ENCODE data around the gene PDE4DIP.
"Not testable (repeated sequence)": the region's sequence is repeated elsewhere in the genome, so short reads cannot be mapped to it uniquely, and the experiment has no call there.

Gene PDE4DIP

DNA sequence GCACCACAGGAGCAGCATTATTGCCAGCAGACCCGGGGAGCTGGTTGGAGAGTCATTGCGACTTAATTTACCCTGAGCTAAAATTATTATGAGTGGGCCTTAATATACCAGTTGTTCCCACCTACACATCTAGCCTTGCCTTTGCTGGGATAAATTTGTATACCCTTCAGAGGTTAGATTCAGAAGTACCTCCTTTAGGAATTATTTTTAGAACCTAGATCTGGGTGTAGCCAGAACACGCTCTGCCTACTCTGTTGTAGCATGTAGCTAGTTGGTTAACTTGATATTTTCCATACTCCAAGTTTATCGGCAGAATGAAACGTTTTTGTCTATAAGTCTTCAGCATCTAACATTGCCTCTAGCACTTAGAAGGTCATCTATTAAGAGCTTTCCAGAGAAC lies 9.1 kb downstream of the PDE4DIP start:
- not testable (repeated sequence) for H3K36me3 Mint-ChIP-seq (ENCODE audit: insufficient read depth); H3K9me3 Mint-ChIP-seq; ATAC-seq (replicated peaks); H3K4me3 Mint-ChIP-seq; H3K27ac Mint-ChIP-seq; H3K4me1 Mint-ChIP-seq (ENCODE audit: low read depth in 2 of 2); DNase-seq; H3K27me3 Mint-ChIP-seq

DNA sequence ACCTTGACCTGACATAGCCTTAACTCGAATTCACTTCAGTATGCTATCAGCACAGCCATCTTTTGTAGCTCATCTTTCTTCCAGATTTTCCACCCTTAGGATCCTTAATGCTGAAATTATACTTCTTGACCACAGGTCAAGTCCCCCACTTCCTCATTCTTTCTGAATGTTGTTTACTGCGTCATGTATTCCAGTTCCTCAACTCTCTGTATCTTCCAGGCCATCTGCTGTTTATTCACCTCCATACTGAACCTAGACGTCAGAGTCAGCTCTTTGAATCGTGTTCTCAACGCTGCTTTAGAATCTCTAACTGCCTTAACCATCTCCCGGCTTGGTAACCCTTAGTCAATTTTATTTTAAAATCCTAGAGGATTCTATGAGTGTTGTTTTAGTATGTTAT lies 9.8 kb downstream of the PDE4DIP start:
- not testable (repeated sequence) for H3K9me3 Mint-ChIP-seq; ATAC-seq (replicated peaks); H3K27ac Mint-ChIP-seq

DNA sequence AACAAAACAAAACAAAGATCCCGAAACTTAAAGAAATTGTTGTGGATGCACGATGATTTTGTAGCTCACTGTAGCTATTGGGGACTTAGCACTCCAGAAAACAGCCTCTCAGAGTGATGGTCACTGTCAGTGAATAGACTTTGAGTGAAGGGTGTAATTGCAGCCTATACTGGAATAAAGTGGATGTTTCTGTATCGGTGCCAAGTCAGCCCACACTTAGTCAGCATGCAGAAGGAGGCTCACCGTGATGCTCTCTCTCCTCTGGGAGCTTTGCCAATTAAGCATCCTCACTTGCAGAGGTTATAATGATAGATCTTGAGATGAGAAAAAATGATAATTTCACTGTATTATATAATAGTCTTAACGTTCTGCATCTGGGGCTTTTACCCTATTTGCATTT lies 11.1 kb downstream of the PDE4DIP start:
- H3K4me3 Mint-ChIP-seq; H3K4me1 Mint-ChIP-seq (ENCODE audit: low read depth in 2 of 2); H3K27ac Mint-ChIP-seq; DNase-seq; H3K36me3 Mint-ChIP-seq (ENCODE audit: insufficient read depth); H3K27me3 Mint-ChIP-seq; H3K9me3 Mint-ChIP-seq; ATAC-seq (replicated peaks): not testable (repeated sequence)

More for the DNA sequence above, 9.8 kb downstream of the PDE4DIP start:
- not testable (repeated sequence) for H3K27me3 Mint-ChIP-seq; H3K4me1 Mint-ChIP-seq (ENCODE audit: low read depth in 2 of 2); DNase-seq; H3K36me3 Mint-ChIP-seq (ENCODE audit: insufficient read depth); H3K4me3 Mint-ChIP-seq

DNA sequence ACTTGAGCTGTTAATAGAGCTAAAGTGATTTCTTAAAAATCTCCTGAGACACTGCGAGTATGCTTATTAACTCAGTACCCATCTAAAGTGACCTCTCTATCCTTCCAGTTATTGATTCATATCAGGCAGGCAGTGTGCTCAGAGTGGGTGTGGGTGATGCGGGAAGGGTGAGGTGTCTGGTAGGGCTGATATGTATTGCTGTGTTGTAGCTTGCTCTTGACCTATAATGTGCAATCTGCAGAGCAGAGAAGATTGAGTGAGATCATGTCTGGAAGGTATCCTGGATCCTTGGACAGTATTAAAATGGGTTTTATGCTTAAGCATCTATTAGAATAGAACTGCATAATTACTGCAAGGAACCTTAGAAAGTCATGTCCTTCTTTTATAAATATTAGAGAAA lies 15.8 kb downstream of the PDE4DIP start:
- H3K4me1 Mint-ChIP-seq (ENCODE audit: low read depth in 2 of 2); ATAC-seq (replicated peaks); H3K36me3 Mint-ChIP-seq (ENCODE audit: insufficient read depth); H3K4me3 Mint-ChIP-seq; H3K9me3 Mint-ChIP-seq; DNase-seq; H3K27ac Mint-ChIP-seq; H3K27me3 Mint-ChIP-seq: not testable (repeated sequence)

DNA sequence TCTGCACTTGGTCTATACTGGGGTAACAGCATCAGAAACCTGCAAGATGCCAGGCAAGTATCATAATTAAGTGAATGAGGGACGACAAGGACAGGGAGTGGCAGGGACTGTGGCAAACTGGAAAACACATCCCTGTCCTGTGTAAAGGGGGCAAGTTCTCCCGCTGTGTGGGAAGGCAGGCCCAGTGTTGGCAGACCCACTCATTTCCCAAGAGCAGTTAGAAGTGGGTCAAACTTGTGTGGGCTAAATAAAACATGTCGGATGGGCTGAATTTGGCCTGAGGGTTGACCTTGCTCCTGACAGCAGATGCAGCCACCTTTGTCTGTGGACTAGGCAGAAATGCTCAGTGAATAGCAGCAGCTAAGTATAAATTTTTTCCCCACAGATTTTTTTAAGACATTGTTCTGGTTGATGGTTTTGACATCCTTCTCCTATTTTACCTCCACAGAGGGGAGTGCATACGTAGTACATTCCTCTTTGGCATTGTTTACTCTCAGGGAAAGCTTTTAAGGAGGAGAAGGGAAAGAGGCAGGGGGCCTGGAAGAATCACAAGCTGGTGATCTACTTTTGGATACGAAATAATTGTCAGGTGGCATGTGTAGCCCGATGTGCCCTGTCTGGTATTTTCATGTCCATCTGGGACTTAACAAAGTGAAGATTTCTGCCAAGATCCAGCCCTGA lies 16.5 kb downstream of the PDE4DIP start:
- ATAC-seq (replicated peaks); H3K27ac Mint-ChIP-seq; DNase-seq; H3K4me3 Mint-ChIP-seq; H3K36me3 Mint-ChIP-seq (ENCODE audit: insufficient read depth); H3K27me3 Mint-ChIP-seq; H3K9me3 Mint-ChIP-seq; H3K4me1 Mint-ChIP-seq (ENCODE audit: low read depth in 2 of 2): not testable (repeated sequence)

DNA sequence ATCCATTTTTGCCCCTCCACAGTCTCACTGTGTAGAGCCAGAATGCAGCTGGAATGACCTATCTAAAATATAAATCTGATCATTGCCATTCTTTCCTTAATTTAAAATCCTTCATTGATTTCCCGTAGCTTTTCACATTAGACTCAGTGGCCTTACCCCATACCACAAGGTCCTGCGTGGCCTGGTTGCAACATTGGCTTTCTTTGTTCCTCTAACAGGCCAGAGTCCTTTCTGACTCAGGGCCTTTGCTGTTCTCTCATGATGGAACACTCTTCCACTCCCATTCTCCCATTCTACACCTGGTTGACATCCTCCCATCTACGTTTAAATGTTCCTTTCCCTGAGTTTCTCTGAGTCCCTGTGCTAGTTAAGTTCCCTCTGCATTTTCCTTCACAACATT lies 18.4 kb downstream of the PDE4DIP start:
- not testable (repeated sequence) for H3K9me3 Mint-ChIP-seq; H3K36me3 Mint-ChIP-seq (ENCODE audit: insufficient read depth); DNase-seq; H3K4me1 Mint-ChIP-seq (ENCODE audit: low read depth in 2 of 2); H3K27me3 Mint-ChIP-seq; ATAC-seq (replicated peaks); H3K27ac Mint-ChIP-seq; H3K4me3 Mint-ChIP-seq

DNA sequence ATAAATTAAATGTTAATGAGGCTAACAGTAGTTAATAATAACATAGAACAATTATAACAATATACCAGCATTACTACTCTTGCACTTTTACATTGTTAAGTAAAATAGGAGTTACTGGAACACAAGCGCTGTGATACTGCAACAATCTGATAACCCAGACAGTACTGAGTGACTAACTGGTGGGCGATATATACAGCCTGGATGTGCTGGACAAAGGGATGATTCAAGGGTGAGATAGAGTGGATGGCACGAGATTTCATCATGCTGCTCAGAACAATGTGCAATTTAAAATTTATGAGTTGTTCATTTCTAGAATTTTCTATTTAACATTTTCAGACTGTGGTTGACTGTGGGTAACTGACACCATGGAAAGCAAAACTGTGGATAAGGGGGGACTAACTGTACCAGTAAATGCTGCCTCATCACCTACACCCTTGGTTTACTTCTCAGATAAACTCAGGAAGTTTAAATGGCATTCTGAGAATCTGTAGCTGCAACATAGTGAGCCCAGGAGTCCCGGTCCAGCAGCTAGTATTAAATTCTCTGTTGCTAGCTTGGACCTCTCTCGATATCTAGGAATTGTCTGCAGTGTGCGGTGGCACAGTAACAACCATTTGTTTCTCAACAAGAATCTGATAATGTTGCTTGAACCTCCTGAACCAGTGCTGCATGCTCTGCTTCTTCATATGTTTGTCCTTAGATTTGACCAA lies 24.9 kb downstream of the PDE4DIP start:
- H3K27ac Mint-ChIP-seq; H3K4me3 Mint-ChIP-seq; H3K36me3 Mint-ChIP-seq (ENCODE audit: insufficient read depth); H3K27me3 Mint-ChIP-seq; H3K9me3 Mint-ChIP-seq; DNase-seq; ATAC-seq (replicated peaks); H3K4me1 Mint-ChIP-seq (ENCODE audit: low read depth in 2 of 2): not testable (repeated sequence)

DNA sequence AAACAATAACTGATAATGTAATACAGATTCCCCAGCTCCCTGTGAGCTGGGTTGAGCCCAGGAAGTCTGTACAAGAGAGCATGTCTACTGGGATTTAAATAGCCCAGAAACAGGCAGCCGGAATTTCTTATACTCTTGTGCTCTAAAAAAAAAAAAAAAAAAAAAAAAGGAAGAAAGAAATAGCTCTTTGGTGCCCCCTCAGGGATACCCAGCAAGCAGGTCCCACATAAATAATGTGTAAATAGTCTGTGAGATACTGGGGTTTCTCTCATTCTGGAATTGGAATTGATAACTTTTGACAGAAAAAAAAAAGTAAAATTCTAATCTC lies 25.4 kb downstream of the PDE4DIP start:
- H3K27me3 Mint-ChIP-seq; H3K36me3 Mint-ChIP-seq (ENCODE audit: insufficient read depth); DNase-seq; H3K27ac Mint-ChIP-seq; H3K4me1 Mint-ChIP-seq (ENCODE audit: low read depth in 2 of 2); H3K9me3 Mint-ChIP-seq; ATAC-seq (replicated peaks); H3K4me3 Mint-ChIP-seq: not testable (repeated sequence)

DNA sequence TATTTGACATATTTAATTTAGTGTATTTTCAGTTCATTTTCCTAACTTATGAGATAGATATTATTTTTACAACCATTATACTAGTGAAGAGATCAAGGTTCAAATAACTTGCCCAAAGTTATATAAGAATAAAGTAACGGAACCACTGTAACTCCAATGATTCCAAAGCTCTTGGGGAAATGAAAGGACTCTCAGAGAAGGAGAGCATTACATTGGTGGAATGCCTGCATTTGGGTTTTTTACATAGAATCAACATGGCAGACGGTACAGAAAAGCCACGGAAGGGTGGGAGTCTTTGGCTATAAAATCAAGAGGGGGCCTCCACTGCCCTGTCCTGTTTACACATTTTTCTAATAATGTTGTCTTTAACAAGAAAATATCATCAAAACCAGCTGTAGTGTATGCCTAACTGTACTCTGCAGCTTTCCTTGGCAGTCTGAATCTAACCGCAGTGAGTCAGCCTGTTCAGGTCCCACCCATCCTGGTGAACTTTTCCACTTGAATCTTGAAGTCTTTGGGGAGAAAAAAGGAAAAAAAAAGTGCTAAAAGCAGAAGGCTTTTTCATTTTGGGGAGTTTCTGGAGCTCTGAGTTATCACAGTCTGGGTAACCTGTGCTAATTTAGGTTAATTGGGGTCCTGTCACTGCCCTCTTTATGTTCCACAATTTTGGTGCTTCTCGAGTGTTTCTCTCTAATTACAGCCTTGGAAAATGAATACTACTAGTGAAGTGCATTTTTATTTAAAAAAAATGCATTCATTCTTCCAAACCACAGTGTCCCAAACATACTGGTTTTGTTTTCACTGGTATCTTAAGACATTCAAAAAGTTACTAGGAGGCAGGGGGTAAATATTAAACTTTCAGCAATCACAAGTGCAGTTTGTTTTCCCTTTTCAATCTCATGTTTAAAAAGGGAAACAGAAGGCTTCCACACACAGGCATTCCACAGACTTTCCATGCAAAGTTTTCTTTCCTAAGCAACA lies 30.5 kb downstream of the PDE4DIP start:
- not testable (repeated sequence) for DNase-seq; H3K4me1 Mint-ChIP-seq (ENCODE audit: low read depth in 2 of 2); H3K27ac Mint-ChIP-seq; H3K27me3 Mint-ChIP-seq; ATAC-seq (replicated peaks); H3K9me3 Mint-ChIP-seq; H3K36me3 Mint-ChIP-seq (ENCODE audit: insufficient read depth); H3K4me3 Mint-ChIP-seq

DNA sequence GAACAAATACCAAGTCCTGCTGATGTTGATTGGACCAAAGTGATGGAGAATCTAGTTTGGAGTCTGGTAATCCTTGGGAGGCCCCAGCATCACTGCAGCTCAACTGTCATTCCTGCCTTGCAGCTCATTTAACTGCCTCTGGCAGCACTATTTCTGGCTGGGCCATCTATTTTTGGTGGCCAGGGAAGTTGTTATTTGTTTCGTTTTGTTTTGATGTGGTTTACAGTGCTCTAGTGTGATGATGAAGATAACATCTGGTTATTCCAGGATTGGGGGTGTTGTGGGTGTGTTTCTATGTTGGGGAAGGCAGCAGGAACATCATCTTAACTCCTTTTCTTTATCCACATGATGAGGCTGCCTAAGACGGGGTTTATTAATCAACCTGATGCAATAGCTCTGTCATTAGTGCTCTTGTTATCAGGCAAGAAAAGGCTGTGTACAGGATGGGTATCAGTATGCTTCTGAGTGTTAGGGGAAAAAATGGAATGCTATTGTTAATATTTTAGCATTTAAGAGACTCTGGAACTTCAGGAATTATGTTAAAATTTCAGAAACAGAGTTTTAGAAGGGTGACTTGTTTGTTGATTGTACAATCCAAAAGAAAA lies 35.7 kb downstream of the PDE4DIP start:
- not testable (repeated sequence) for H3K4me3 Mint-ChIP-seq; ATAC-seq (replicated peaks); H3K27me3 Mint-ChIP-seq; H3K36me3 Mint-ChIP-seq (ENCODE audit: insufficient read depth); H3K27ac Mint-ChIP-seq; H3K4me1 Mint-ChIP-seq (ENCODE audit: low read depth in 2 of 2); H3K9me3 Mint-ChIP-seq; DNase-seq

DNA sequence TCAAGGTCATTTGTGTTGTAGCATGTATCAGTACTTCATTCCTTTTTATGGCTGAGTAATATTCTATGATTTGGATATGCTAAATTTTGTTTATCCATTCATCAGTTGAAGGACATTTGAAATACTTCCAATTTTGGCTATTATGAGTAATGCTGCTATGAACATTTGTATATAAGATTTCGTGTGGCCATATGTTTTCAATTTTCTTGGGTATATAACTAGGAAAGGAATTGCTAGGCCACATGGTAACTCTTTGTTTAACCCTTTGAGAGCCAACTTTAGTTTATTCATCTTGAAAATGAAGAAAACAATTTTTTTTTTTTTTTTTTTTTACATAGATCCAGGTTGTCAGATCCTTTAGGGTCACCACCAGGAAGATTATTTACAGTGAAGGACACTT lies 37.0 kb downstream of the PDE4DIP start:
- H3K36me3 Mint-ChIP-seq (ENCODE audit: insufficient read depth); H3K27me3 Mint-ChIP-seq; H3K27ac Mint-ChIP-seq; ATAC-seq (replicated peaks); DNase-seq; H3K9me3 Mint-ChIP-seq; H3K4me3 Mint-ChIP-seq; H3K4me1 Mint-ChIP-seq (ENCODE audit: low read depth in 2 of 2): not testable (repeated sequence)

DNA sequence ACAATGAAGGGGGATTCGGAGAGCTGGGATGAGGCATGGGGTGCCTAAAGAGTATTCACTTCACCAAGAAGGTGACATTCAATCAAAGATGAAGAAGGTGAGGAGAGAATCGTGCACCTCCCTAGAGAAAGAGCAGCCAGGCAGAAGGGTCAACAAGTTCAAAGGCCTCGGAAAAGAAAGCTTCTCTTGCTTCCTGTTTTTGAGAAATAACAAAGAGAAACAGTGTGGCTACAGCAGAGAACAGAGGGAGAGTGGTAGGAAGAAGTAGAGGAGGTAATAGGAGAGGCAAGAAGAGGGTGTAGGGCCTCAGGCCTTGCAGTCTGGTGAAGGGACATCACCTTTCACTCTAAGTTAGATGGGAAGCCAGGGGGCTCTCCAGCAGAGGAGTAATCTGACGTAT lies 41.0 kb downstream of the PDE4DIP start:
- H3K4me1 Mint-ChIP-seq (ENCODE audit: low read depth in 2 of 2); H3K36me3 Mint-ChIP-seq (ENCODE audit: insufficient read depth); DNase-seq; ATAC-seq (replicated peaks); H3K9me3 Mint-ChIP-seq; H3K27ac Mint-ChIP-seq; H3K27me3 Mint-ChIP-seq; H3K4me3 Mint-ChIP-seq: not testable (repeated sequence)

DNA sequence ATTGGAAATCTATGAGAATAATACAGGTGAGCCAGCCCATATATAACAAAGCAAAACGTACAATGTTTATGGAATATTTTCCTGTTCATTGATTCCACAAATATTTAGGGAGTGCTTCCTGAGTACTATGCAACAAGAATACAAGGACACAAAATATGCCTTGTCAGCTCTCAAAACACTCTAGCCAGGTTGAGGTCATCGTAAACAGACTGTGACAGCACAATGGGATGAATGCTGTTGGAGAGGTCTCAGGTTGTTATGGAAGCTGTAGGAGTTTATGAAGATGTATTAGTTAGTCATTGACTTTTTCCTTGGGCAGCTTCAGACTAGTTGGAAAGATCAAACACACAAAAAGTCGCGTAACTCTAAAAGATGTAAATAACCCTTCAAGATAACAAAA lies 42.1 kb downstream of the PDE4DIP start:
- H3K4me1 Mint-ChIP-seq (ENCODE audit: low read depth in 2 of 2); ATAC-seq (replicated peaks); H3K36me3 Mint-ChIP-seq (ENCODE audit: insufficient read depth); H3K9me3 Mint-ChIP-seq; H3K4me3 Mint-ChIP-seq; DNase-seq; H3K27me3 Mint-ChIP-seq; H3K27ac Mint-ChIP-seq: not testable (repeated sequence)

All from effector memory CD8-positive, alpha-beta T cell (primary cell).